Activated CD8-positive, alpha-beta memory T cell treated with anti-CD3 and anti-CD28 coated beads, Interleukin-2, amount 50 U/mL, for 4 hours (primary cell): Measurements from ENCODE around the gene FEZ2.
A peak's percentile ranks its signal among the peaks of the same experiment; 100 is the strongest.
"Not testable (repeated sequence)": the region's sequence is repeated elsewhere in the genome, so short reads cannot be mapped to it uniquely, and the experiment has no call there.

ENCODE experiments used
- DNase-seq: peaks from one replicate; pipeline ENCODE4 v3.0.0-alpha.2; 2020

The FEZ2 gene, protein sequence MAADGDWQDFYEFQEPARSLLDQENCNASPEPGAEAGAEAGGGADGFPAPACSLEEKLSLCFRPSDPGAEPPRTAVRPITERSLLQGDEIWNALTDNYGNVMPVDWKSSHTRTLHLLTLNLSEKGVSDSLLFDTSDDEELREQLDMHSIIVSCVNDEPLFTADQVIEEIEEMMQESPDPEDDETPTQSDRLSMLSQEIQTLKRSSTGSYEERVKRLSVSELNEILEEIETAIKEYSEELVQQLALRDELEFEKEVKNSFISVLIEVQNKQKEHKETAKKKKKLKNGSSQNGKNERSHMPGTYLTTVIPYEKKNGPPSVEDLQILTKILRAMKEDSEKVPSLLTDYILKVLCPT

DNA sequence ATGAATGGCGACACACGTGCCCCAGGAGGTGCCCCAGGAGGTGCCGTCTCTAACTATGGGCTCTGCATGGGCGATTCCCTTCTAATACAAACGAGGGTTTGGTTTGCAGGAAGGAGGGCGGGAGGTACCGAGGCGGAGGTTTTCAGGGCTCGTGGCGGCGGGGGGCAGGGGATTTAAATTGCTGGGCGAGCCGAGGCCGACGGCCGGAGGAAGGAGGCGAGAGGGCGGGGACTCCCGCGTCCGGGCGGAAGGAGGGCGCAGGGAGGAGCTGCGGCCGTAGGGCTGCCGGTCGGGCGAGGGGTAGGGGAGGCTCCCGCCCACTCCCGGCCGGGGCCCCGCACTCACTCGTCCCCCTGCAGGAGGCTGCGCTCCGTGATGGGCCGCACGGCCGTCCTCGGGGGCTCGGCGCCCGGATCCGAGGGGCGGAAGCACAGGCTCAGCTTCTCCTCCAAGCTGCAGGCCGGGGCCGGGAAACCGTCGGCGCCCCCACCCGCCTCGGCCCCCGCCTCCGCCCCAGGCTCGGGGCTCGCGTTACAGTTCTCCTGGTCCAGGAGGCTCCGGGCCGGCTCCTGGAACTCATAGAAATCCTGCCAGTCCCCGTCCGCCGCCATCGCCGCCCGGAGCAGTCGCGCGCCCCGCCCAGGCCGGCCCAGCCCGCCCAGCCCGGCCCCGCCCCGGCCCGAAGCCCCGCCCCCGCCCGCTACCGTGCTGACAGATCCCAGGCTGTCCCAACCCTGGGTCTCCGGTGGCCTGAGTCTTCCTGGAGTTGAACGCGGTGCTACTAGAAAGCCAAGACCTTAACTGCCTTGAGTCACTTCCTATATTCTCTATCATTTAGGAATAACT is at the start of gene FEZ2:
FEZ2 (minus strand) TSS at position 637 of the 846 bp plus-strand sequence; CDS start at position 611, 26 bp downstream.
- peak; percentile 62 for DNase-seq

DNA sequence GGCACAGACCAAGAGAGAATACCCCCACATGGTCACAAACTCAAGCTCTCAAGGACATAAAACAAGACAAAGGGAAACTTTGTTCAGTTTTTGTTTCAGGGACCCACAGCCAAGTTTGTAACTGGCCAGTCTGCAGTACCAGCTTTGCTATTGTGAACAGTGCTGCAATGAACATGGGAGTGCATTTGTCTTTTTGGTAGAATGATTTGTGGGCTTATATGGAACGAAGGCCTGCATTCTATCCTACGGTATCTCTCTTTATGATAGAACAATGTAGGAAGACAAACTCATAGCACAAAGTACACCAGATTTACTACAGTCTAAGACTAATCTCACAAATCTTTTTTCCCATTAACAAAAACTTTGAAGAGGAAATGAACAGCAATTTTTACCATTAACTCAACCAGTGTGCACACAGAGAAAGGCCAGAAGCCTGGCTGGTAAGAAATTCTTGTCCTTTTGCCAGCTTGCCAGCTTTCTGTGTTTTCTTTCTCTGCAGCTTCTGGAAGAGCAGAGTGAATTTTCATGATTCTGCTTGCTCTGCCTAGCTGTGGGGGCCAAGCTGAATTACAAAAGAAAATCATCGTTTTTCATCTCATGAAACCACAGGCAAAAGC is 37.1 kb upstream of the FEZ2 start:
- DNase-seq = no peak

DNA sequence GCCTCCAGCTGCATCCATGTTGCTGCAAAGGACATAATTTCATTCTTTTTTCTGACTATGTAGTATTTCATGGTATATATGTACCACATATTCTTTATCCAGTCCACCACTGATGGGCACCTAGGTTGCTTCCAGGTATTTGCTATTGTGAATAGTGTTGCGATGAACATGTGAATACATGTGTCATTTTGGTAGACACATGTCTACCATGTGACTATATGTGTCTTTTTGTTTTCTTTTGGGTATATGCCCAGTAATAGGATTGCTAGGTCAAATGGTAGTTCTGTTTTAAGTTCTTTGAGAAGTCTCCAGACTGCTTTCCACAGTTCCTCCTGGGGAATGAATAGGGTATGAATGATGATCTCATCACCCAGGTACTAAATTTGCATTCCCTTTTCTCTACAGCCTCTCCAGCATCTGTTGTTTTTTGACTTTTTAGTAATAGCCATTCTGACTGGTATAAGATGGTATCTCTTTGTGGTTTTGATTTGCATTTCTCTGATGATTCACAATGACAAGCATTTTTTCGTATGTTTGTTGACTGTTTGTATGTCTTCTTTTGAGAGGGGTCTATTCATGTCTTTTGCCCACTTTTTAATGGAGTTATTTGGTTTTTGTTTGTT is 35.6 kb upstream of the FEZ2 start:
- DNase-seq = no peak

DNA sequence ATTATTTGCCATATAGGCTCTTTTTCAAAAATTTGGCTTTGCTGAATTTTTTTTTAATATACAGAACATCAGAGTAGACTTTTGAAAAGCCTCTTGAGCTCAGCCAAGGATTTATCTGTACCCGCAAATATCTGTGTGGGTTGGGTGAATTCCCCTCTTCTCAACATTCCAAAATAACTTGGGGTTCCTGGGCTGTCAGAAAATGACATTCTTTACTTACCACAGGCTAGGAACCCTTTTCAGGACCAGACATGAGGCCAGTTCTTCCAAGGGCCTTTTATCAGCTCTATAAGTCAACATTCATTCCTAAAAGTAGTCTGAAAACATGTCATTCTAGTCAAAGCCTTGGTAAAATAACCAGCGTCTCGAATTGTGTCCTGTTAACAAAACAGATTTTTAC is 28.8 kb upstream of the FEZ2 start:
- DNase-seq = no peak

DNA sequence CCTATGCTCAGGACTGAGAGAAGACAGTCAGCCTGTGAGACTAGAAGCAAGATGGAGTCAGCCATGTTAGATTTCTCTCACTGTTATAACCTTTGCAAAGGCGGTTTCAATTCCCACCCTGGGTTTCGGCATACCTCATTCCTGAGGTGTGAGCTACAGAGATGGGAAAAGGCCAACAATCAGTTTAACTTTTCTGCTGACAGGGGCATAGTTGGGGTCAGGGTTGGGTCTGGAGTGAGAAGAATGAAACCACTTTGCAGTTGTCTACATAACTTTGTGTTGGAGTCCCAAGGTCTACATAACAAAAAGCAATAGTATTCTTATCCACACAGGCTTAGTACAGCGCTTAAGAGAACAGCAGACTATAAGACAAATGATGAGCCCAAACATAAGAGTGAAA is 28.1 kb upstream of the FEZ2 start:
- no peak for DNase-seq

DNA sequence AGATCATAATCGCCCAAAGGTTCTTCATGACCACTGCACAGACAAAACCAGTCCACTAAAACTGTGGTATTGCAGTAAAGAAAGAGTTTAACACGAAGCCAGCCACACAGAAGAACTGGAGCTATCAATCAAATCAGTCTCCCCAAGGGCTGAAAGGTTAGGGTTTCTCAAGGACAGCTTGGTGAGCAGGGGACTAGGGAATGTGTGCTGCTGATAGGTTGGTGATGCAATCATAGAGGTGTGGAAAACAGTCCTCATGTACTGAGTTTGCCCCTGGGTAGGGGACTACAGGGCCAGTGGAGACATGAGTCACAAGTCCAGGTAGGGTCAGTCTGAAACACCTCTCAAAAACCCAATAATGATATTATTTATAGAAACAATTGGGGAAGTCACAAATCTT is 27.3 kb upstream of the FEZ2 start:
- no peak for DNase-seq

DNA sequence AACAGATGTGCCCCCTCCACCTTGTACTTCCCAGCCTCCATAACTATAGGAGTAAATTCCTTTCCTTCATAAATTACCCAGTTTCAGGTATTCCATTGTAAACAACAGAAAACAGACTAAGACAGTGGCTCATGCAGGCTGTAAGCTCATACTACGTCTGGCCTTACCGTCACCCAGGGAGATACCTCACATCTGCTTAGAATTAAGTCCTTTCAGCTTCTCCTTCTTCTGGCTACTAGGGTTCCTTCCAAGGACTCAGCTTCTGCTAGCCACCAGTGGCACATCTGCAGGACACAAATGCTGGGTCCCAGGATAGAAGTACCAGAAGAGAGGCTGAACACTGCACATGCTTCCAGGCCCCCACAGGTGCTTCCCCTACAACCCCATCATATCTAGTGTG is 22.4 kb upstream of the FEZ2 start:
- DNase-seq = no peak

DNA sequence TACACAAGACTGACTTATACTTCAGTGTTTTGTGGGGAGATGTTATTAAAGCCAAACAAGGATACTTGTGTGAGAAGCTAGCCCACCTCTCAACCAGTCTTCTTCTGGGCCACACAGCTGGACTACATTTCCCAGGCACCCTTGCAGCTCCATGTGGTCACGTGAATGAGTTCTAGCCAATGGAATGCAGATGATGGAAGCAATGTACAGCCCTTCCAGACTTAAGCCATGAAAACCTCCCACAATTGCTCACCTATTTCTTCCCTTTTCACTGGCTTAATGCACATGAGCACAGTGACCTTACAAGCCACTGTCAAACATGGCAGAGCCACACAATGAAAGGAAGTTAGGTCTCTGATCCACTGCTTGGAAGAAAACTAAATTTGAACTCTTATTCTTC is 20.4 kb upstream of the FEZ2 start:
- DNase-seq = peak; percentile 17

DNA sequence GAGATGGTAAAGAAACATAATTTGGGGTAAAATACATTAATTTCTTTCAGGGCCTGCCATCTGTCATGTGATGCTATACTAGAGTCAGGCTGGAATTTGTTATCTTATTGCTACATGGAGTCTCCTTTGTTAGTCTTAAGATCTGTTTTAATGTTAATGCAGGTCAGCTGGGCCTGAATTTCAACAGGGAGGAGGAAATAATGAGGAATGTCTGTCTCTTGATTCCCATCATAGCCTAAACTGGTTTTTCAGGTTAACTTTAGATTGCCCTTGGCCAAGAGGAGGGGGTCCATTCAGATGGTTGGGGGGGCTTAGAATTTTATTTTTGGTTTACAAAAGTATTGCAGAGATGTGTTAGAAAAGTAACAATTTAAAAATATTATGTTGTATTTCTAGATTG is 19.0 kb upstream of the FEZ2 start:
- no peak for DNase-seq

DNA sequence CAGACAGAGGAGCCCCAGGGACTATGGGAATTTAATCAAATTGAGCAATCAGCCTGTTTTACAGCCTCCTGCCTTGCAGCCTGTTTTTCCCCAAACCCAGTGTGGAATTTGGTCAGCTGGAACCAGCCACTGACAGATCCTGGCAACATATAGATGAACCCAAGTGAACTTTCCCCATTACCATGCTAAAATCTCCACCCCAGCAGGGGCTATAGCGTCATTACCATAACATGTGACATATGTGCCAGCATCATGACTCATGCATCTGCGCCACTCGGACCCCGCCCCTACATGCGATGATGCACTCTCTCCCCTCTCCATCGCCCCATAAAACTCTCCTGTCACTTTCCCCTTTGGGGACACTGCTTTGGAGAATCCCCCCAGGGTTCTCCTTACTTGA is 17.3 kb upstream of the FEZ2 start:
- DNase-seq = no peak

DNA sequence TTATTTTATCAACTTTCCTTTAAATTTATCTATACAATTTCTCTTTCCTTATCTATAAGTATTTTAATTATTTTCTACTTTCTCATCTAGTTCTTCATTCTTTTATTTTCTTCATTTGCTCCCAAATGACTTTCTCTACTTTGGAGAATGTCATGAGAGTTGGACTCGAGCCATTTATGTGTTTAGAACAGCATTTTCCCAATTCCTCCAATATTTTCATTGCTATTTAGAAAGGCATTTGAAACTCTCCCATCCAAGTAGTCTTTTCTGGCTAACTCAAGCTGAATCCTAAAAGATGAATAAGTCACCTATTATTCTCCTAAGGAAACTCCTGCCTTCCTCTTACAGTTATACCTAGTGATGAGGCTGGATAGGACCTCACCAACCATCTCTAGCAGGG is 15.8 kb upstream of the FEZ2 start:
- no peak for DNase-seq

DNA sequence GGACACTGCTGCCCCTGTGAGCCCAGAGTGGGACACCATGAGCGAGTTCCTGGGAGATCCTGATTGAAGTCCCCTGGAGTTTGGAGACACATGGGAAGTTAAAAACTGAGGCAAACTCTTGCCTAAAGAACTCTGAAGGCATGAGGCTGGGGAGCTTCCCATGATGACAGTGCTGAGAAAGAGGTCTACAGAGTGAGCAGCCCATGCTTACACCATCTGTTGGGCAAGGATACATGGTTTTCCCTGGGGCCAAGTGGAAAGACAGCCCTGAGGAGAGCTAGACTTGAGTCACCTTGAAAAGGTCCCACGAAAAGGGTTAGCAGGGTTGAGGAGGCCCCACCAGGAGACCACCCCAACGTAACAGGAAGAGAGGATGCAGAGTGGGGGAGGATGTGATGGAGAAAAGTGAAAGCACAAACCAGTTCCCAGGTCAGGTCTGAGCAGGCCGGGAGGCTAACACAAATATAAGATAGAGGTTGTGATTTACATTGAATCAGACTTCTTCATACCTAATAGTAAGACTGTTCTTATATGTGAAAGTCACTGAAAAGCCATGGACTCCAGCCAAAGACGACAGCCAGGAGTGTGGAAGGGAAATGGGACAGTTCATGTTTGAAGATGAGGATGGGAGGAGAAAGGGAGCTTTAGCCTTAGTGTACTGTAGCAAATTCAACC is 13.5 kb upstream of the FEZ2 start:
- no peak for DNase-seq

DNA sequence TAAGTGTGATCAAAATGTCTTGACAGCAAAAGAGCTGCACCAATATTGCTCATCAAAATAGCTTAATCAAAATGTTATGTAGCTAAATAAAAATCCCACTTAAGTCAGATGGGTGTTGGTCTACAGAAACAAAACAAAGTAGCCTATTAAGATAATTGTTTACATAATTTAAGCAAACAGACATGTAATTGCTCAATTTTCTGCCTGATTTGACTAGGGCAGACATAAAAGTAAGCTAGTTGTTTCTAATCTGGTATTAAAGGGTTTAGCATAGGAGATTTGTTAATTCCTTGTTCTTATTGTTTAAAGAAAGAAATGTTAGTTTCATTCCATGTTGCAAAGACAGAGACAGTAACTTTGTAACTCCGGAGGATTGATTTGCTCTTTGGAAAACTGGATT is 11.5 kb upstream of the FEZ2 start:
- DNase-seq = no peak

DNA sequence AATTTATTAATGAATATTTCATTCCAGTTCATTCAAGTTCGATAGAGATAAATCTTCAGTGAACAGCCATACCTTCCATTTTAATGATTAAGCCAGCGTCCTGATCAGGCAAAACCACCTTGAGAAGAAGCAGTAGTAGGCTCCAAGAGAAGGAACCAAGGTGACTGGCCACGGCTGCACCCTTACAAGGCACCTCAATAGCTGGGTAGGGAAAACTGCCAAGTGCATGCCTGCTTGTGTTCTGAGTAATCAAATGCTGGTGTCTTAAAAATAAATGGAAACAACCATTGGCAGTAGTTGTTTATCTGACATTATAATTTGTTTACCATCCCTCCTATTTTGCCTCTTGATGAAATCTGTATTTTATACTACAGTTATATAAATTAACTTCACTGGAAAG is 10.0 kb upstream of the FEZ2 start:
- DNase-seq = no peak

DNA sequence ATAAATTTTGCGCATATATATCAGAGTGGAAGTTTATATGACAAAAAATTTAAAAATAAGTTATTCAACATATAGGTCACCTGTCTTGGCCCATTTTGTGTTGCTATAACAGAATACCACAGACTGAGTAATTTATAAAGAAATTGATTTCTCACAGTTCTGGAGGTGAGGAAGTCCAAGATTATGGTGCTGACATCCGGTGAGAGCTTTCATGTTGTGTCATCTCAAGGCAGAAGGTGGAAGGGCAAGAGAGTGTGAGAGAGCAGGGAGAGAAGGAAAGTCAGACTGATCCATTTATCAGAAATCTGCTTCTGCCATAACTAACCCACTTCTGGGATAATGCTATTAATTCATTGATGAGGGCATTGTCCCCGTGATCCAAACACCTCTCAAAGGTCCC is 9.0 kb upstream of the FEZ2 start:
- DNase-seq = no peak

DNA sequence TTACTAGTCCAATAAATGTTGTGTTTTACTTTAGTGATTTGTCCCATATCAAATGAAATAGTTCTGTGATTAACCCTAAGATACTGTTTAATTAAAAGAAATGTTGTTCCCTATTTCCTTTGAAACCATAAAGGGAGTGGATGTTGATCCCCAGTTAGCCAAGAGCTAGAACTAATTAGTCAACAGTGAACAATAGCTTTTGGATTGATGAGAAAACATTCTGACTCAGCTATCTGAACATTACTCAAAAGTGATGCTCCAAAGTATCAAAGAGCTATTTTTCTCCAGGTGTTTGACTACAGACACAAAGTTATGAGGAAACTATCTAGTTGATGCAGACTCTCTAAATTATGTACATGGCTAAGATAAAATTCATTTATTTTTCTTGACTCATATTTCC is 7.3 kb upstream of the FEZ2 start:
- no peak for DNase-seq

DNA sequence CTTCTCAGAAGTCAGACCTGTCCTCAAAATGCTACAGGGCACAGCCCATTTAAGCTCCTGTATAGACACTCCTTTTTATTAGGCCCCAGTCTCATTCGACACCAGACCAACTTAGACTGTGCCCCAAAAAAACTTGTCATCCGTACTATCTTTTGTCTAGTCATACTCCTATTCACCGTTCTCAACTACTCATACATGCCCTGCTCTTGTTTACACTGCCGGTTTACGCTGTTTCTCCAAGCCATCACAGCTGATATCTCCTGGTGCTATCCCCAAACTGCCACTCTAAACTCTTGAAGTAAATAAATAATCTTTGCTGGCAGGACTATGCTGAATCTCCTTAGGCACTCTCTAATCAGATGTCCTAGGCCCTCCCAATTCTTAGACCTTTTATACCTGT is 5.7 kb upstream of the FEZ2 start:
- not testable (repeated sequence) for DNase-seq

DNA sequence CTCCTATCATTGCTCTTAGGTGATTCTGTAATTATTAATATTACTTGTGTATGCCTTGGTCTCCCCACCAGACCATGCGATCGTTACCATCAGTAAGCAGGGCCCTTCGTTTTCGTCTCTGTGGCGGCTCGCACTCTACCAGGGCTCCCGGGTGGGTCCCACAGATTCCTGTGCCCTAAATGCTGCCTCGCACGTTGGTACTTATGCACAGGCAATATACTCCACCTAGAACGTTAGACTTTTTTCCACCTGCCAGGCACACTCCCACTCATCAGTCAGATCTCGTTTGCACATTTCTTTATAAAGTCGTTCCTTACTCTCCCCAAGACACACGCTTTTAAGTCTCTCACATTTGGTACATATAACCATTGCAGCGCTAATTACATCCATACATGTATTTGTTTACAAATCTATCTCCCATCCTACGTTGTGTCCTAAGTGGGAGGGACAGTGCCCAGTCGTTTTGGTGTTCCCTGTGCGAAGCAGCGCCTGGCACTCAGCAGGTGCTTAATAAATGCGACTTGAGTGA is 901 bp downstream of the FEZ2 start:
- DNase-seq = no peak

DNA sequence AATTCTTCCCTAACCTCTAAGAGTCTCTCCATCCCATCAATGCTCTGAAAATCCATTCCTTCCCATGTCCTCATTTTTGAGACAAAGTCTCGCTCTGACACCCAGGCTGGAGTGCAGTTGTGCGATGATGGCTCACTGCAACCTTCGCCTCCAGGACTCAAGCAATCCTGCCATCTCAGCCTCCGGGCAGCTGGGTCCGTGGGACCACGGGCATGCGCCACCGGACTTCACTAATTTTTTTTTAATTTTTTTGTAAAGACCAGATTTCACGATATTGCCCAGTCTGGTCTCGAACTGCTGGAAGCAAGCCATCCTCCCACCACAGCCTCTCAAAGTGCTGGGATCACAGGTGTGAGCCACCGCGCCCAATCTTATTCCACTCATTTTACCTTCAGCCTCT is 1.6 kb downstream of the FEZ2 start:
- no peak for DNase-seq

DNA sequence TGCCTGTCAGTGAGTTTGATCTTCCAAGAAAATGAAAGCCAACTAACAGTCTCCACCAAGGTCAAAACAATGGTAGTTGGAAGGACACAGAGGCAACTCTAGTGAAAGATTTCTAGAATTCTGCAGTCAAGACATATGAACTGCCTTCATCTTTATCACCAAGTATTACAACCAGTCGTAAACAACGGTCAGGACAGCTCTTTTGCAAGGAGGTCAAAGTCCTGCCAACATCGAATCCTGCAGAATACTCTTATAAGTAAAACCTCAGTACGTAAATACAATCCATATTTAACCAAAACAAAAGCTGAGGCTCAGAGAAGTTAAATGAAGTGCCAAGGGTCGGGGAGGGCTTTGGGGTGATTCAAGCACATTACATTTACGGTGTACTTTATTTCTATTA is 3.1 kb downstream of the FEZ2 start:
- no peak for DNase-seq

DNA sequence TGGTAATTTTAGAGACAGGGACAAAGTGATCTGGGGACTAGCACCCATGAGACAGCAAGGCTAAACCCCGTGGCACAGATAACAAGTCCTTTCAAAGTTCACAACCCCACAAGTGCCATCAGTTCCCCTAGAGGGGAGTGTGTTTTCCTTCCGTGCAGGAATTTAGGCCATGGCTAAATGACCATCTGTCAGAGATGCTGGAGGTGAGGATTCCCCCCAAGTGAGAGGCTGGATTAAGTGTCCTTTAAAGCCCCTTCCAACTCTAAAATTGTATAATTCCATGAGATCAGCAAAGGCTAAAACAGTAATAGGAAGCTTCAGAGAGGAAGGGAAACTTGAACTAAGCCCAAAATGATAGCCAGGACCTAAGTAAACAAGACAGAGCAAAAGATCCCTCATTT is 8.7 kb downstream of the FEZ2 start:
- DNase-seq = no peak

DNA sequence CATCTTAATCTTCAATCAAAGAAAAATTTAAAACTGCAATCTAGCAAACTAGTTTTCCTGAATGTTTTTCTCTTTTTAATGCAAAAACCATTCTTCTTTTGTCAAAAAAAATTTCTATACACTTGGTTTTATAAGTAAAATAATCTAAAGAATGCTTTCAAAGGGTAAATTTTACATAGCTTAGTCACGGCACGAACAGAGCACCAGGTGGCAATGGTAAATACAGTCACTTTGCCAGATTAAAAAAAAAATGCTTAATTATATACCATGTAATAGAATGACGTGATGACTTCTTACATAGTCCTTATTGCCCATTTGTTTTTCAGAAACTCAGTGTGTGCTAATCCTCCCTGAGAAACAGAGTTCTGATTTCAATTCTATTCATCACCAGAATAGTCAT is 10.4 kb downstream of the FEZ2 start:
- DNase-seq = no peak

DNA sequence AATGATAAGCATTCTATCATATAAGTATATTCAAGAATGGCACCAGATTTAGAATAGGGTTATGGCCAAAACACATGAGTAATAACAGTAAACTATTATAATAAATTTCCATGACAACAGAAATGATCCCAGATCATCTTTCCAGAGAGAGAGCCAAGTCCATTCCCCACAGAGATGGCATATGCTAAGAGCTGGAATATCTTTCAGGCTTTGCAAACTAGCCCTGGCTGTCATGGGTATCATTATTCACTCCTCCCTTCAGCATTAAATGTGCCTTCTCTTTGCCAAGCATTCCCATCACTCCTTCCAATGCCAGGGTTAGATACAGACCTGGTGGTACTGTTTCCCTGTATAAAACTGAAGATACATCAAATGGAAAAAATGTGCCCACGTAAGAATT is 10.9 kb downstream of the FEZ2 start:
- no peak for DNase-seq
